Measurements from ENCODE around the gene MSX1.

MSX1 gene

GRCh38 chr4:4841156-4841555 is 18.3 kb upstream of the MSX1 start:
- no peak for DNase-seq (ENCODE audit: low spot score)

DNA sequence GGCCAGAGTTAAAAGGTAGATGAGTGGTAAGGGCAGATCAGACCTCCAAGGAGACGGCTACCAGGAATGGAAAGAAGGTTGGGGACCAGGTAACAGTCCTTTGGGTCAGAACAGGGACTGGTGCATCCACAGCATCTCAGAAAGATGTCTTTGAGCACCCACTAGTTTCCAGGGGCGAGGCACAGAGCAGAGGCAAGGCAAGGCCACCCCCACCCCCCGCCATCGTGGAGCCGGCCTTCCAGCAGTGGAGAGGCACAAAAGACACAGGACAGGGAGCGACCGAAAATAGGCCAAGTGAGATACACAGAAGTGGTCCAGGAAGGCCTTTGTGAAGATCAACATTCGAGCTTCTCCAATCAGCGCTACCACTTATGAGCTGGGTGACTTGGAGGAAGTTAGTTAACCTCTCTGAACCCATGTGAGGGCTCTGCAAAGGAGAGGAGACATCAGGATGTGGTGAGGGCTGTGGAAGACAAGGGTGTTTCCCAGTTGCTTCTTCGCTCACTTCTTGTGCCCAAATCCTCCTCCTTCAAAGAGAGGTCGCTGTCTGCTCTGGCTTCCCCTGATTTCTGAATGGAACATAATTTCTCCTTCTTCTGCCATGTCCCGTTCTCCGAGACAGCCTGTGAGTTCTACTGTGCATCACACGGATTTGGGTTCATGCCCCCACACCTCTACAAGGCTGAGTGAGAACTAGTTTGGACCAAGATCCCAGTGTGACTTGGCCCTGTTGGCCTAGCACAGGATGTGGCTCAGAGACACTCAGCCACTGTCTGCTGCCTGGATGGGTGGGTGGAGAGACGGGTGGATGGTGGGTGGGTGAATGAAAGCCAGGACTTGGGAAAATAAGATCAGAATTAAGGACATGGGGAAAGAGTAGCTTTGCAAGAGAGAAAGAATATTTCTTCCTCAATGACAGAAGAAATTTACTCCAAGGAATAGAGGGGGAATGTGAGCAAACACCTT is 16.7 kb upstream of the MSX1 start:
- no peak for DNase-seq (ENCODE audit: low spot score)

DNA sequence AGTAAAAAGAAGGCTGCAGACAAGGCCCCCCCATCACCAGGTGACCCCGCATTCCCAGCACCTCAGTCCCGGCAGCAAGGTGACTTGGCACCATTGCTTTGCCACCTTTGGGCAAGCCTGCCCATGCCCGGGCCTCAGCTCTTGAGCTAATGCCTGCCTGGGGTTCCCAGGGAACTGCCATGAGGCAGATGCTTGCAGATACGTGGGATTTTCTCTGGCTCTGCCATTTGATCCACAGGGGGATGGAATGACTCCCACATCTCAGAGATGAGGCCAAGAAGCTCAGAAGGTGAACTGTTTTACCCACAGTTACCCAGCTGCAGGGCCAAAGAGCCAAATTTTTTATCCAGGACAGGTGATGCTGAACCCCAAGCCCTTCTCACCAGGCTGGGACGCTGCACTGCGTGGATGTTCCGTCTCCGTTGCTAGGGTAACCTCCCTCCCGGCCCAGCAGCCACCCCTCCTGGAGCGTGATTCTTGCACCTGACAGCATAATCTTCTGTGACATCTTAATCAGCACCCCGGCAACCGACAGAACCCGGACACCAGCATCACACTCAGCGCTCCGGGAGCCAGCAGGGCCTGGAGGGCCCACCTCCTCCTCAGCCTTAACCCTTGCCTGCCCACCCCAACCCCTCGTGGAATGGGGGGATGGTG is 15.7 kb upstream of the MSX1 start:
- DNase-seq (ENCODE audit: low spot score): no peak

DNA sequence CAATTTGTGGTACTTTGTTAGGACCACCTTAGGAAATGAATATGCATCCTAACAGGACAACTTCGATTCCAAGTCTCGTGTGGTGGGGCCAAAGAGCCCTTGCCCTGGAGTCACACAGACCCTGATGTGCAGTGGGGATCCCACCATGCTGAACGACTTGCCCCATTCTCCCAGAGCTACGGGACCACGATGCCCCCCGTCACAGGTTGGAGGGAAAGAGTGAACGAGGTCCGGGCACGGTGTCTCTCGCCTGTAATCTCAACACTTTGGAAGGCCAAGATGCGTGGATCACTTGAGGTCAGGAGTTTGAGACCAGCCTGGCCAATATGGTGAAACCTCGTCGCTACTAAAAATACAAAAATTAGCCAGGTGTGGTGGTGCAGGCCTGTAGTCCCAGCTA is 14.4 kb upstream of the MSX1 start:
- DNase-seq (ENCODE audit: low spot score): no peak

- no peak for DNase-seq (ENCODE audit: low spot score)
Observed at GRCh38 chr4:4847011-4847410, 12.5 kb upstream of the MSX1 start.

DNA sequence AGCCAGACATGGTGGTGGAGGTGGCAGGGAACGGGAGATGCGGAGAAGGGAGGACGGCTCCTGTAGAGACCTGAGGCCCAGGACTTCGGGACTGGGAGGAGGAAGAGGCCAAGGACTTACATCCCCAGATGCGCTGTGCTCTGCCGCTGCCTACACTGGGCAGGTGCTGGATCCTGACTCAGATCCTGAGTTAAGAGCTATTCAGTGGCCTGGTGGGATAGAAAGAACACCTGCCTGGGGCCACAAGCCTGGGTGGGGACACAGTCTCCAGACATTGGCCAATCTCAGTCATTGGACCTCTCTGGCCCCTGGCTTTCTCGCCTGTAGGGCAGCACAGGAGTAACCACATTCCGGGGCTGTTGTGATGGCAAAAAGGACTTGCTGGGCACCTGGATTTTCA is 10.9 kb upstream of the MSX1 start:
- no peak for DNase-seq (ENCODE audit: low spot score)

DNA sequence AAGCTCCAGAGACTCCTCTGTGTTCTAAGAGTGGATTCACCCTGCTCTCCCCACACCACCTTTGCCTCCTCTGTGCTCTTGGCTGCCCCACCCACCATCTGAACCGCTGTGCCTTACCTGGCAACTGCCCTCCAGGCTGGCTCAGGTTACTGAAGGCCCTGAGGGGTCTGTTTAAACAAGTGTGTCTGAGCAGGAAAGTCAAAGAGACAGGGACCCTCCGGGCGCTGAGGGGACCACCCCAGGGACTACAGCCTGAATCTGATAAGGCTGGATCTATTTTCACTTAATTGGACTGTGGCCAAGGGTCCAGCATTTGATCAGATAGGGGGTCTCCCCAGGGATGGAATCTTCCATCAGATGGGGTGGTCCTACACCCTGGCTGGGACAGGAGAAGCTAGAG is 10.4 kb upstream of the MSX1 start:
- no peak for DNase-seq (ENCODE audit: low spot score)

DNA sequence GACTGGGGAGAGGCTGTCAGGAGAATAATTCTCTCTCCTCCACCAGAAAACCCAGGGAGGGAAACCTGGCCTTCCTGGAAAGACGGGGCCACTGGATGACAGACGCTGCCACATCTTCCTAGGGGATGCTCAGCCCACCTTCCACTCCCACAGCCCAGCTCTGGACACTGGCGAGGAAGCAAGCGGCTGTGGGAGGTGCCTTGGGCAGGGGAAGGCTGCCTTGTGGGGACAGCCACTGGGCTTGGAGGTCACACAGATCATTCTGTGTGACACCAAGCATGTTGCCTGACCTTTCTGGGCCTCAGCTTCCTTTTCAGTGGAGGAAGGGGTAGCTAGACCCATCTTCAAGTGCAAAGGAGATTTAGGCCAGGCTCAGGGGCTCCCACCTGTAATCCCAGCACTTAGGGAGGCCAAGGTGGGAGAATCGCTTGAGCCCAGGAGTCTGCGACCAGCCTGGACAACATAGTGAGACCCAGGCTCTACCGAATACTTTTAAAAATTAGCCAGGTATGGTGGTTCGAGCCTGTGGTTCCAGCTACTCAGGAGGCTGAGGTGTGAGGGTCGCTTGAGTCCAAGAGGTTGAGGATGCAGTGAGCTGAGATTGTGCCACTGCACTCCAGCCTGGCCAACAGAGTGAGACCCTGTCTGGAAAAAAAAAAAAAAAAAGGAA is 9.8 kb upstream of the MSX1 start:
- no peak for DNase-seq (ENCODE audit: low spot score)

DNA sequence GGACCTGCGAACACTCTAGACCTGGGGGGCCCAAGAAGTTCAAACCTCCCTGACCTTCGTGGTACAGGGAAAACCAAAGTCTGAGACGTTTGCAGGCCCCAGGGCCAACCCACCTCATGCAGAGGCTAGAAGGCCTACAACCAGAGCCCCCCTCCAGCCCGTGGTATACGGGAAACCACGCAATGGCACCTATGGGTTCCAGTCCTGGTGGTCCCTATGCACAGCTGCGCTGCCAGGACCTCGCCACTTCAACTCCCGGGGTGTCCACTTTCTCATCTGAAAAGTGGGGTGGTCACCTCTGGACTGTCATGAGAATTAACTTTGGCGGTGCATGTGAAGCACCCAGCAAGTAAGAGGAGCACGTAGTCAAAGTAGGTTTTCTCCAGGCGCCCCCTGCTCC is 8.4 kb upstream of the MSX1 start:
- no peak for DNase-seq (ENCODE audit: low spot score)

DNA sequence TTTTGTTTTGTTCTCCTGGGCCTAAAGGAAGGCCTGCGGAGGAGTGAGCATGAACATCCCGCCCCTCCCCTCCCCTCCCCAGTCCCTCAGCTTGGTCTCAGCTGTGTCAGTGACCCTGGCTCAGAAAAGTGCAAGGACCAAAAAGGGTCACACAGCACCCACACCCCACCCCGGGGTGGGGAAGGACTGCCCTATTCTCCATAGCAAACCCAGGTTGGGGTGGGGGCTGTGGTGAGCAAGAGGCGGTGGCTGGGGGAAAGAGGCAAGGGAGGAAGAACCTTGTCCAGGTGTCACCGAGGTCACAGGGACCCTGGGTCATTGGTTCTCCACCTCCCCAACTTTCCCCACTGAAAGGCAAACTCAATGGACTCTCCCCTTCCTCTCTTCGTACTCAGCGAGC is 7.6 kb upstream of the MSX1 start:
- no peak for DNase-seq (ENCODE audit: low spot score)

DNA sequence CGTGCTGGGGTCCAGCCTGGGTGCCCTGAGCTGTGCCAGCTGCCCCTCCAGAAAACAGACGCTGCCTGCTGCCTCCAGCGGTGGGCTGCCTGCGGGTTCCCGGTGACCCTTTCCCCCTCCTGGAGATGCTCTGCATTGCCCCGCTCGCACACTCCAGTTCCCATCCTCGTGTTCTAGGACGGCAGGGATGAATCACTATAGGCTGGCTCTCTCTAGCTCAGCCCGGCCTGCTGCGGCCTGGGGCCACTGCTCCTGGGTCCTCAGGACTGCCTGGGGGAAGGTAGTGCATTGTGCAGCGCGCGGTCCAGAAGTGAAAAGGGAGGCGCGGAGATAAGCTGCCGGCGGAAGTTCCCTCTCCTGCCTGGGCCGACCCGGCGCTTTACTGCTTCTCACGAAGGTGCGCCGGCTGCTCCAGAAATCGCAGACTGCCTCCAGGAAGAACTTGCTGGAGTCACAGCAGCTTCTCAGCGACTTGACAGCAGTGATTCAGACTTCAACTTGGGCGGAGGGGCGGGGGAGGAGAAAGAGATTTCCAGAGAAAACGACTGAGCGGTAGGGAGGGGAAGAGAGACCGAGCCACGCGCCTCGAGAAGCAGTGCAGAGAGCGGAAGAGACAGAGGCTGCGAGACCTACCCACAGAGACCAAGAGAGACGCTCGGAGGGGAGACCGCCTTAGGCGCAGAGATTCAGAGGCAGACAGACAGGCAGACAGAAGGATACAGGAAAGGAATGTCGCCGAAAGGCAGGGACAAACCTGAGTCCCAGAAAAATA is 6.7 kb upstream of the MSX1 start:
- no peak for DNase-seq (ENCODE audit: low spot score)

- DNase-seq (ENCODE audit: low spot score): no peak
Observed at GRCh38 chr4:4853371-4853823, 6.1 kb upstream of the MSX1 start.

DNA sequence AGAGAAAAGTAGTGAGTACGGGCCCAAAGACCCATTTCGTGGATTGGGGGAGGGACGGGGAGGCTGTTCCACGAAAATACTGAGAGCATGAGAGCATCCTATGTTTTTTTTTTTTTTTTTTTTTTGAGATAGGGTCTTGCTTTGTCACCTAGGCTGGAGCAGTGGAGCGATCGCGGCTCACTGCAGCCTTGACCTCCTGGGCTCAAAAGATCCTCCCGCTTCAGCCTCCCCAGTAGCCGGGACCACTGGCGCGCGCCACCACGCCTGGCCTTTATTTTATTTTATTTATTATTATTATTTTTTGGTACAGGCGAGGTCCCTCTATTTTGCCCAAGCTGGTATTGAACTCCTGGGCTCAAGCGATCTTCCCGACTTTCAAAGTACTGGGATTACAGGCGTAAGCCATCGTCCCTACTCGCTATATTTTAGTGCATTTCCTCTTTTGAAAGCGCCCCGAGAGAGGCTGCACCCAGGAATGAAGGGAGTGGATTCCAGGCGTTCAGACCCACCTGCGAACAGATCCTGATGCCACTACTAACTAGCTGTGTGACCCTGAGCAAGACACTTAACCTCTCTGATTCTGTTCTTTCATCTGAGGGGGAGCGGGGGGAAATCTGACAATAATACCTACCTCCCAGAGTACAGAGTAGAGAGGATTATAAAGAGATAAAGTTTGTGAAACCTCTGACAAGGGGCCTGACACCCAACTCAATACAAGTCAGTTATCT is 5.4 kb upstream of the MSX1 start:
- no peak for DNase-seq (ENCODE audit: low spot score)

GRCh38 chr4:4854649-4855295 is 4.7 kb upstream of the MSX1 start:
- DNase-seq (ENCODE audit: low spot score): no peak

GRCh38 chr4:4855301-4856070 is 4.0 kb upstream of the MSX1 start:
- DNase-seq (ENCODE audit: low spot score): peak; percentile 38

DNA sequence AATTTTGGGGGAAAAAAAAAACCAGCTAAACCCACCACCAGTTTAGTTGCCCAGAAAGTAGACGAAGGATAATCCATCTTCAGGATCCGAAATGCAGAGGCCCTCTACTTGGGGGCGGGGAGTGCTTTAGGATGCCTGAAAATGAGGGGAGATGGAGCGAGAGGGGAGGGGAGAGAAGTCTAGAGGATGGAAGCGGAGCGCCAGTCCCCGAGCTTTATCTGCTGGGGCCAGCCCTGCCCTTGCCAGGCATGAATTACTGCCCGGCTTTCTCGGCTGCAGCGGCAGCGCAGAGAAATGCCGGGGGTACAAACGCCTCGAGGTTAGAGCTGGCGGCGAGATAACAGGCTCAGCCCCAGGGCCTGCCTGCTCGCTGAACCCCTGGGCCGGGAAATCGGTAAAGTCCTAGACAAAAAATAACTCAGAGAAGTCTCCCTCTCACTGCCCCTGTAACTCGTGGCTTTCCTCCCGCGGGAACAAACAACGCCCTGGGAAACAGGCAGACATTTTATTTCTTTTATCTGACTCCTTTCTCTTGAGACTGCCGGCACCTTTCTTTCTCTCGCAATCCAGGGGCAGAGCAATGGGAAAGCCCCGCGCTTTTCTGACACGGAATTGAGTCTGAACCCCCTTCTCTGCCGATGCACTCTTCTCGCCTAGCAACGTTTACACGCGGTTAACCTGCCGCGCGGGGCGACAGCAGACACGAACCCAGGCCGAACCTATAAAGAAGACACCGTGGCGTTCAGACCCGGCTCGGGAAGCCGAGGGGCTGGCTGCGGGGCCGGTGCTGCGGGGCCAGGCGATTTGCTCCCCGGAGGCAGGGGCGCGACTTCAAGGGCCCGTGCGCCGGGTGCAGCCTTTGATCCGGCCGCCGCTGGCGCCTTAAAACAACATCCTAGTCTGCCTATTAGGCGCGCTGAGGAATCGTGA is 3.1 kb upstream of the MSX1 start:
- peak; percentile 43 for DNase-seq (ENCODE audit: low spot score)

- DNase-seq (ENCODE audit: low spot score): no peak
Observed at GRCh38 chr4:4857001-4857808, 2.3 kb upstream of the MSX1 start.

Measured in cerebellar cortex (tissue), 1 donor.